GM19455 (cell line): ENCODE measurements around the gene POTEF.
"Not testable (repeated sequence)": the region's sequence is repeated elsewhere in the genome, so short reads cannot be mapped to it uniquely, and the experiment has no call there.

Experiments used
- ATAC-seq: cut with Tn5 transposase; IDR thresholded peaks from one replicate; pipeline ENCODE4 v1.9.1; 2021; ENCODE audit not compliant: unreplicated experiment

The POTEF gene

GRCh38 chr2:130152816-130153595 lies 24.0 kb upstream of the POTEF start:
- ATAC-seq: no peak

GRCh38 chr2:130152136-130152815 lies 23.3 kb upstream of the POTEF start:
- not testable (repeated sequence) for ATAC-seq

GRCh38 chr2:130151145-130151512 lies 22.1 kb upstream of the POTEF start:
- not testable (repeated sequence) for ATAC-seq

GRCh38 chr2:130150181-130151144 lies 21.4 kb upstream of the POTEF start:
- ATAC-seq: no peak

GRCh38 chr2:130148515-130148914 lies 19.5 kb upstream of the POTEF start:
- not testable (repeated sequence) for ATAC-seq

- peak; percentile 92 for ATAC-seq
Measured at GRCh38 chr2:130145006-130145414, 16.0 kb upstream of the POTEF start, which contains the start of gene CCDC74B. CCDC74B (minus strand) TSS chr2:130145112; CDS start chr2:130144996, 116 bp downstream.

- ATAC-seq: not testable (repeated sequence)
Measured at GRCh38 chr2:130143266-130144039, 14.4 kb upstream of the POTEF start.

- not testable (repeated sequence) for ATAC-seq
Measured at GRCh38 chr2:130142396-130143265, 13.6 kb upstream of the POTEF start.

GRCh38 chr2:130141645-130142370 lies 12.8 kb upstream of the POTEF start:
- ATAC-seq: not testable (repeated sequence)

GRCh38 chr2:130141002-130141401 lies 12.0 kb upstream of the POTEF start:
- ATAC-seq: not testable (repeated sequence)

GRCh38 chr2:130140516-130140915 lies 11.5 kb upstream of the POTEF start:
- ATAC-seq: not testable (repeated sequence)

- not testable (repeated sequence) for ATAC-seq
Measured at GRCh38 chr2:130139331-130140280, 10.6 kb upstream of the POTEF start.

GRCh38 chr2:130138841-130139251 lies 9.8 kb upstream of the POTEF start:
- ATAC-seq: not testable (repeated sequence)

- ATAC-seq: not testable (repeated sequence)
Measured at GRCh38 chr2:130138326-130138725, 9.3 kb upstream of the POTEF start.

GRCh38 chr2:130137118-130137517 lies 8.1 kb upstream of the POTEF start:
- not testable (repeated sequence) for ATAC-seq

- ATAC-seq: not testable (repeated sequence)
Measured at GRCh38 chr2:130136546-130136945, 7.5 kb upstream of the POTEF start.
